NOMO-1 treated with DMSO at 0.1 percent for 48 hours (cell line): Measurements from ENCODE around the gene PEX7.
A peak's percentile ranks its signal among the peaks of the same experiment; 100 is the strongest.
"Not testable (repeated sequence)": the region's sequence is repeated elsewhere in the genome, so short reads cannot be mapped to it uniquely, and the experiment has no call there.

Source experiments
- DNase-seq: peaks from one replicate; lab custom pipeline; 2025; ENCODE audit not compliant: unreplicated experiment; lab: John Stamatoyannopoulos, UW

The PEX7 gene

GRCh38 chr6:136790411-136791295 lies 31.7 kb upstream of the PEX7 start:
- no peak for DNase-seq

DNA sequence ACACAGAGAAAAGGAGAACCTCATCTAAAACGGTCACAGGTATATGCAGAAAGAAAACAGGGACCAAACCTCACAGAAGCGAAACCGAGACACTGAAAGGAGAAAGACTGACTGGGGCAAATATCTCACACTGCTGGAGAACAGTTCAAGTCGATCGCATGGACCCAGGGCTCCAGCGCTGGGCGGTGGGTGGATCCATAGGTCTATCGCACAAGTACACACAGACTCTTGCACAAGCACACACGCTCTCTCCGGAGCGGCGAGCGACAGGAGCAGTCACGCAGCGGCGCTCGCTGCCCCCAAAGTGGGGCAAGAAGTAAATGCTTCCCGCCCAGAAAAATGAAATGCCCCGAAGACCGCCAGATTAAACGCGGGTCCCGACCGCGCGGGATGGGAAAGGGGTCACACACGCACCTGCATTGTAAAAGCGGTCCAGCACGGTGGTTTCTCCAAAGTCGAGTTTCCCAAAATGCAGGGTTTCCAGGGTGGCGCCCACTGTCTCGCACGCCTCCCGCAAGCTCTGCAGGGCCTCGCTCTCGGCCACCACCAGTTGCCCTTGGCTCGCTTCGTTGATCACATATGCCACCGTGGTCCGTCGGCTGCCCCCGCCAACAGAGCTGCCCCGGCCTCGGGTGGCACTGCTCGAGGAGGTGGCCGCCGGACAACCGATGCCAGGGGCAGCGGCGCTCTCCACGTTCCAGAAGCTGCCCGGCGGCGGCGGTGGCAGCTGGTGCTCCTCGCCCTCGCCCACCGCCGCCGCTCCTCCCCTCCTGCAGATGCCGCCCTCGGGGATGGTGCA lies 30.9 kb upstream of the PEX7 start:
- peak; percentile 69 for DNase-seq

- DNase-seq = no peak
These were observed 30.3 kb upstream of the PEX7 start for GRCh38 chr6:136792095-136792409.

DNA sequence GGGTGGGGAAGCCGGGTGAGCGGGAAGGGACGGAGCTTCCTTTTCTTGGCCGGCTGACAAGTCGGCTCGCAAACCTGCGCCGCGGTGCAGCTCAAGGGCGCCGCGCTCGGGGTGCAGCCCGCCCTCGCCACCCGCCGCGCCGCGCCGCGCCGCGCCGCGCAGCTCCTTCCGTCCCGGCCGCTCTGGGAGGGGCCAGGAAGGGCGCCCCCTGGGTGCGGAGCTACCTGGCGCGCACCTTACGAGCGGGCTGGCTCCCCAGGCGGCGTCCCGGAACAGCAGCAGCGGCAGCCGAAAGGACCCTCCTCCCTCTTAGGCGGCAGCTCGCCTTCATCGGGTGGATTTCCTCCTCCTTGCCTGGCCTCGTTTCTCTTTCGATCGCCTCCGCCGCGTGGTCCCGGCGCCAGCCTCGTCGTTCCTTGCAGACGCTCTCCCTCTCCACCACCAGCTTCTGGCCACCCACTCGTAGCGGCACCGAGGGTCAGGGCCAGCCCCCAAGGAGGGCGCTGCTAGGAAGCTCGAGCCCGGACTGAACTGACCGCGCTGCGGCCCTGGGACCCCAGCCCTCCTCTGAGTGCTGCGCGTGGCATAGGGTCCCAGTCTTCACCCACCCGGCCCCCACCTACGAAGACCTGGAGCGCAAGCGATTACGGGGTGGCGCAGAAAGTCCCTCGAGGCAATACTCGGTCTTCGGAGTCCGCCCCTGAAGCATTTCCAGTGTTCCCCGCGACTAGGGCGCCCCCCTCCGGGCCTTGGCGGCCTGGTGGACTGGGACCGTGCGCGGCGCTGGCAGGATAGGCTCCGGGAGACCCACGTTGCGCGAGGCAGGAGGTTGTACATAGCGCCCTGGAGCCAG lies 29.8 kb upstream of the PEX7 start, which contains the start of gene MAP3K5:
Gene MAP3K5, minus strand, starts transcription at position 68 of the 853 bp plus-strand sequence. CDS start 320 bp downstream, outside the sequence.
- DNase-seq = peak; percentile 93

DNA sequence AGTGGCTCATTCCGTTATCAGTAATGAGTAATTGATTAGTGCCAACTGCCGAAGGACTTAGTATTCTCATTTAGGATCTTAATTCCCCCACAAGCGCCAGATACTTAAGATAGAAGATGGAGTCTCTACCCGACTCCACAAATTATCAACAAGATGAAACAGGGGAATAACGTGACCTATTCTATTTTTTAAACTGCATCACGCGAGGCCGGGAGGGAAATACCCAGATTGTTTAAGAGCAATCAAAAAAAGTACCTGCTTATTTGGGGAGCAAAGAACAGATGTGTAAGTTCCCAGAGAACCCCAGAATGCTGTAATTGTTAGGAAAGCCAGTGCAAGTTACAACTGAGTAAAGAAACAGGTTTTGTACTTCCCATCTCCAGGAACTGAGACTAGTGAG lies 29.0 kb upstream of the PEX7 start:
- no peak for DNase-seq

- no peak for DNase-seq
These were observed 27.0 kb upstream of the PEX7 start for GRCh38 chr6:136795386-136795785.

GRCh38 chr6:136795996-136796395 lies 26.4 kb upstream of the PEX7 start:
- no peak for DNase-seq

DNA sequence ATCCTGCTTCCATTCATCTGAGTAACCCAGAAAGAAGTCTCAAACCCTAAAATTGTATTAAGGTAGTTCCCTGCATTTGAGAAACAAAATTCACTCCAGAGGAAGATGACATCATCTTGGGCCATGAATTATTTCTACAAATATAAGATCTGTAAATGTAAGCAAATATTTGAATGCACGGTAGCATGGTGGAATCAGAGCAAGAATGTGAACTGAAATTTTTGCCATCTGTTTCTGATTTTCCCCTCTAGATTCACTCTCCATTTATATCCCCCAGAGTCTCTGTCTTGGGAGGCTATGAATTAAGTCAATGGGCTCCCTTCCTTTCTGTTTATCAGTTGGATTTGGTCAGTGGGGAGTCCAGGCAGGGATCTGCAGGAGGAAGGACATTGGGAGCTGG lies 24.3 kb upstream of the PEX7 start:
- no peak for DNase-seq

GRCh38 chr6:136801581-136801980 lies 20.8 kb upstream of the PEX7 start:
- no peak for DNase-seq

- peak; percentile 28 for DNase-seq
These were observed 18.8 kb upstream of the PEX7 start for GRCh38 chr6:136803608-136804007.

DNA sequence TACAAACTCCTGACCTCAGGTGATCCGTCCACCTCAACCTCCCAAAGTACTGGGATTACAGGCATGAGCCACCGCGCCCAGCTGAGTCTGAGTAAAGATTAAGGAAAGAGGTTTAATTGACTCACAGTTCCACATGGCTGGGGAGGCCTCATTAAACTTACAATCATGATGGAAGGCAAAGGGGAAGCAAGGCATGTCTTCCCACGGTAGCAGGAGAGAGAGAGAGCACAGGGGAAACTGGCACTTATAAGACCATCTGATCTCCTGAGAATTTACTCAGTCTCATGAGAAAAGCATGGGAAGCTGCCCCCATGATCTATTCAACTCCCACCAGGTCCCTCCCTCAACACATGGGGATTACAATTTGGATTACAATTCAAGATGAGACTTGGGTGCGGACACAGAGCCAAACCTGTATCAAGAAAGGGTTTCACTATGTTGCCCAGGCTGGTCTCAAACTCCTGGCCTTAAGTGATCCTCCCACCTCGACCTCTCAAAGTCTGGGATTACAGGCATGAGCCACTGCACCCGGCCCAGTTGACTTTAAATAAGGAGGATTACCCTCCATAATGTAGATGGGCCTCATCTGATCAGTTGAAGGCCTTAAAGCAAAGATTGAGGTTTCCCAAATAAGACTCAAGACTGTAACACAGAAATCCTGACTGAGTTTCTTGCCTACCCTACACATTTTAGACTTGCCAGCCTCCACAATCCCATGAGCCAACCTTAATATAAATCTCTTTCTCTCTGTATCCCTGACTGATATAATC lies 13.1 kb upstream of the PEX7 start:
- DNase-seq = no peak

GRCh38 chr6:136811272-136811671 lies 11.1 kb upstream of the PEX7 start:
- DNase-seq = no peak

GRCh38 chr6:136812174-136812573 lies 10.2 kb upstream of the PEX7 start:
- no peak for DNase-seq

GRCh38 chr6:136815608-136816007 lies 6.8 kb upstream of the PEX7 start:
- not testable (repeated sequence) for DNase-seq

DNA sequence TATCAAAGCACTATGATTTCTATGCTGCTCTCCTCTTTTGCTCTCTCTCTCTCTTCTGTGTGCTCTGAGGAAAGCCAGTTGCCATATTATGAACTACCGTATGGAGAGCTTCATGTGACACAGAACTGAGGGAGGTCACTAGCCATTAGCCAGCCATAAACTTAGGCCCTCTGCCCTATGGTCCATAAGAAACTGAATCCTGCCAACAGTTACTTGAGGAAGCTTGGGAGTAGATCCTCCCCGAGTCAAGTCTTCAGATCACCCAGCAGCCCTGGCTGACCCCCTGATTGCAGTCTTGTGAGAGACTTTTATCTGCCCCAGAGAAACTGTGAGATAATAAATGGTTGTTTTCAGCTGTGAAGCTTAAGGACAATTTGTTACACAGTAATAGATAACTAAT lies 5.7 kb upstream of the PEX7 start:
- DNase-seq = no peak

GRCh38 chr6:136820561-136820960 lies 1.8 kb upstream of the PEX7 start:
- no peak for DNase-seq

DNA sequence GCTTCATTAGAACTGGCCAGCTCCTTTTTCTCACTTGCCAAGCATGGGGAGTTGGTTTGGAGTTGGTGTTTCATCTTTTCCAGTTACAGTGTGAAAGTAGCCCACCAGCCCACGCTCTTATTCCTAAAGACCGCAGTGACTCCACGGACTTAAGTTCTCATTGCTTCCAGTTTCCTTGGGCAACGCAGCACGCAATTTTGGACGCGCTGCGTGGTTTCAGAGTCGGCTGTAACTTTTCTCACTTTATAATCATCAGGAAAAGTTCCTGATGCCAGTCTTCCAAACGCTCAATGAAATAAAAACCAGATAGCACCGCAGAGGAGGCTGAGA lies 381 bp upstream of the PEX7 start:
- DNase-seq = peak; percentile 70

DNA sequence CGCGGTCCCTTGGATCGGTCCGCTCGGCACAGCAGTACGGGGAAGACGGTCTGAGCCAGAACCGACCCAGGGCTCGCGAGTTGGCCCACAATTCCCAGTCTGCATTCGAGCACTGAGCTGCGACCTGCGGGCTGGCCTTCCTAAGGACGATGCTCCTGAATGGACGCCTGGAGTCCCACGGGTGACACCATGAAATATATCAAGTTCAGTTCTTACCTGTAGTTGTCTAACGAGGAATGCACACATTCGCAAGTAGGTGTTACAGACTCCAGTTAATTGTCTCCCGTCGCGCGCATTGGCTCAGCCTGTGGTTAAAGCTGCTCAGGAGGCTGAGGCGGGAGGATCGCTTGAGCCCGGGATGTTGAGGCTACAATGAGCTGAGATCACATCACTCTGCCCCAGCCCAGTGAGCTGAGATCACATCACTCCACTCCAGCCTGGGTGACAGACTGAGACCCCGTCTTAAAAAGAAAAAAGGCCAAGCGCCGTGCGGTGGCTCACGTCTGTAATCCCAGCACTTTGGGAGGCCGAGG lies 802 bp downstream of the PEX7 start:
- DNase-seq = no peak

DNA sequence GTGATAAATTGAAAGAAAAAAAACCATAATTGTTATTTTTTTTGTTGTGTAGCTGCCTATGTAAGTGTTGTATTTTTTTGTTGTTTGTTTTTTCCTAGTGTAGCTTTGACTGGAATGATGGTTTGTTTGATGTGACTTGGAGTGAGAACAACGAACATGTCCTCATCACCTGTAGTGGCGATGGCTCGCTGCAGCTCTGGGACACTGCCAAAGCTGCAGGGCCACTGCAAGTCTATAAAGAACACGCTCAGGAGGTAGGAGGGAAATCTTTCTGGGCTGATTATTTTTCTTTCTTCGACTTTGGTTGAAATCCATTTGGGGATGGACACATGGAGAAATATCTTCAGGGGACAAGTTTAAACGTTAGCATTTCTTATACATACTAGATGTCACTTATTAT lies 3.8 kb downstream of the PEX7 start:
- DNase-seq = no peak

DNA sequence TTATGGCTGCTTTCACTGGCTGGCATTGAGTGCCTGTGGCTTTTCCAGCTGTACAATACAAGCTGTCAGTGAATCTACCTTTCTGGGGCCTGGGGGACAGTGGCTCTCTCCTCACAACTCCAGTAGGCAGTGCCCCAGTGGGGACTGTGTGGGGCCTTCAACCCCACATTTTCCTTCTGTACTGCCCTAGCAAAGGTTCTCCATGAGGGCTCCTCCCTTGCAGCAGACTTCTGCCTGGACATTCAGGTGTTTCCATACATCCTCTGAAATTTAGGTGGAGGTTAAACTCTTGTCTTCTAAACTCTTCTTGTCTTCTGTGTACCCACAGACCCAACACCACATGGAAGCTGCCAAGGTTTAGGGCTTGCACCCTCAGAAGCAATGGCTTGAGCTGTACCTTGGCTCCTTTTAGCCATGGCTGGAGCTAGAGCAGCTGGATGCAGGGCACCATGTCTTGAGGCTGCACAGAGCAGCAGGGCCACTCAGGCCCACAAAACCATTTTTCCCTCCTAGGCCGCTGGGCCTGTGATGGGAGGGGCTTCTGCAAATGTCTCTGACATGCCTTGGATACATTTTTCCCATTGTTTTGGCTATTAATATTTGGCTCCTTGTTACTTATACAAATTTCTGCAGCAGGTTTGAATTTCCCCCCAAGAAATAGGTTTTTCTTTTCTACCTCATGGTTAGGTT lies 9.6 kb downstream of the PEX7 start:
- DNase-seq = no peak
